CD4-positive, alpha-beta T cell treated with Interleukin-21 for 1 hour (primary cell): Measurements from ENCODE around the gene PARP12.

Experiments
- DNase-seq: peaks from one replicate; pipeline ENCODE4 v3.0.0-alpha.2; 2020

PARP12 gene

DNA sequence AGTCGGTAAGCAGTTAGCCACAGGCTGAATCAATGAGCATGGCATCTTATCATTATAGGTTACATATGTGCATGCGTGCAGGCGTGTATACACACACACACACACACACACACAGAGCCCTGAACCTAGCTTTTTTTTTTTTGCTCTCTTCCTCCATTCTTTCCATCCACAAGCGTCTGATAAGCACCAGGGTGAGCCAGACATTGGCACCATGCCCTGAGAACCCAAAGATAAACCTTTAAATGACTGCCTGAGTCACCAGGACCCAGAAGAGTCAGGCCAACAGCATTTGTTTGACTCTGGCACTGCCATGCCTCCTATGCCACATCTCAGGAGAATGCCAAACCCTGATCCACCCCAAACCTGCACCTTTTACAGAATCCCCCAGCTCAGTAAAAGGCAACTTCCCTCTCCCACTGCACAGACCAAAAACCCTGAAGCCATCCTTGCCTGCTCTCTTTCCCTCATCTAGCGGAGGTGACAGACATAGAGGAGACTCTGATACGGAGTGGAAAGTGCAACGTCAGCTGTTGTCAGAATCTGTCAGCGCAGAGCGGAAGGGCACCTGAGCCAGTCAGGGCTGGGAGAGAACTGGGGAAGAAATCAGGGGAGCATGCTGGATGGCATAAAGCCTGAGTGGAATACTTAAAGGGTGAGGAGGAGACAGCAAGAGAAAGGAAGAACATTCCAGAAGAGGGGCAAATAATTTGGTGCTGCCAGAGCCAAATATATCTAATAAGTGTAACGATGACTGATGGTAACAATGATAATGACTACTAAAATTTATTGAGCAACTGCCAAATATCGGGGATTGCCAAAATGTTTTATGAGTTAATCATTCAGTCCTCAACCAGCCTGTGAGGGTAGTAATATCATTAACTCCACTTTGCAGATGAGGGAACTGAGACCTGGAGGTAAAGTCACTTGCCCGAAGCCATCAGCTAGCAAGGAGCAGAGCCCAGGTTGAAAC lies 3.2 kb downstream of the PARP12 start:
- peak; percentile 20 for DNase-seq

GRCh38 chr7:140058517-140058916 lies 4.2 kb downstream of the PARP12 start:
- no peak for DNase-seq

GRCh38 chr7:140057143-140057535 lies 5.6 kb downstream of the PARP12 start:
- DNase-seq = no peak

DNA sequence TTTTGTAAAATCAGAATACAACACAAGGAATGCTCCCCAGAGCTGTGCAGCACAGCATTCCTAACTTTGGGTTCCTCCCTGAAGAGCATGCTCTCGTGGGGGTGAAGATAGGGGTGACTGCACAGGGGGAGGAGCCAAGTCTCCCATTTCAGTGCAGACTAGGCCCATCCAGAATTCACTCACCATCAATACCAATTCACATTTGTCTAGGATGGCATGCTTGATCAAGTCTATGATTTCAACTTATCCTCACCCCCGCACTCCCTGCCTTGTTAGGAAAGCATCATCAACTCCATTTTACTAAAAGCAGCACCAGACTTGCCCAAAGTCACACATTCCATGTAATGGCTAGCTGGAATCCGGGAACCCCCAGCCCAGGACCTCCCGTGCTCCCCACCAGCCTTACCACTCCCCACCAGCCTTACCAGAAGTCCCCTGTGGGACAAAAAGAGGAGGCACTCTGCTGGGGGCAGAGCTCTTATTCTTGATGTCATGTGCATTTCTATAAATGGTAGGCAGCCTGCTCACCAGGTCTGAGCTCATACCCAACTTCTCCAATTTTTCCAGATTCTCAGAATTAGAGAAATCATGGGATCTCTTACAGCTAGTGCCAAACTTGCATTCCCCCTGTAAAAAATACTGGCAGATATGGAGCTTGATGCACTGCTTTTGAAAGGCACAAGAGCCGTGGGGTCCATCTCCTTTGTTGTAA lies 6.2 kb downstream of the PARP12 start:
- DNase-seq = no peak

DNA sequence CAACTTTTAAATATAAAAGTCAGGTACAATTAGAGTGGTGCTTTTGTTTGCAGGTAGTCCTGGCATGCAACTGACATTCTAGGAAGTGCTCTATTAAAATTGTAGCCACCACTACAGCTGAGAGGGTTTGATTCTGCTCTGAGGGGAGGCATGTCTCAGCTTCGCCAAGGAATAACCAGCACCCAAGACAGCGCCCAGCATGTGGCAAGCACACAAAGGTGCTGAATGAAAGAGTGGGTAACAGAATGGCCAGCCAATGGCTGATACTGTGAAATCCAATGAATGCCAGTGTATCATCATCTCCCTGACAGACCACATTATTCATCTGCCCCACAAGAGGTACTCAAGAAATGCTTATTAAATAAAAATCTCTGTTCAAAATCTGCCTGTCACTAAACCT lies 6.9 kb downstream of the PARP12 start:
- DNase-seq = no peak

GRCh38 chr7:140054751-140055150 lies 8.0 kb downstream of the PARP12 start:
- no peak for DNase-seq

DNA sequence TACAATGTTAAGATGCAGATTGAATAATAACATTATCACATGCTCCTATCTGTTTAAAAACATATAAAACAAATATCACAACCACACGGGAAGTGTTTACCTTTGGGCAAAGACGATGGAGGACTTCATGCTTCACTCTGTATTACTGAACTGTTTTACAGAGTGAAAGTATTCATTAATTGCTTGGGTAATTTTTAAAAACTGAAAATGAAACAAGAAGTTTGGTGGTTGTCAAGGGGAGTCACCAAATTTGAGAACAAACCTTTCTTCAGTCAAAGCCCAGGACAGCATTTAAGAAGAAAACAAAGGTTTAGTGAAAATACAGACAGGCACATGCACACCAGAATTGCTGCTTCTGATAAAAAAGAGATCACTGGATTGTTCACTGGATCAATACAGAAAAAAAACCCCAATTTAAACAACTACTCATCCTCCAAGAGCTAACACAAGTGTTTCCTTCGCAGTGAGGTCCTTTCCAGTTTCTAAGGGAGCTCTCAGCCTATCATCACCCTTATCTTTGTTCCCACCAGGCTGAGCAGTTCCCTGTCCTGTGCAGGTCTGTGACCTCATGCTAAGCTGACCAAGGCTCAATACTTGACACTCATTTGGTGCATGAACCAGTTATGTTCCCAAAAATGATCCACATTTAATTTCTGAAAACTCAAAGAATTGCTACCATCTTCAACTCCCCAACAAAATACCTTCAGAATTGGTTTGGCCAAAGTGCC lies 8.8 kb downstream of the PARP12 start:
- peak; percentile 13 for DNase-seq

- no peak for DNase-seq
These were observed 10.9 kb downstream of the PARP12 start for GRCh38 chr7:140051820-140052219.

DNA sequence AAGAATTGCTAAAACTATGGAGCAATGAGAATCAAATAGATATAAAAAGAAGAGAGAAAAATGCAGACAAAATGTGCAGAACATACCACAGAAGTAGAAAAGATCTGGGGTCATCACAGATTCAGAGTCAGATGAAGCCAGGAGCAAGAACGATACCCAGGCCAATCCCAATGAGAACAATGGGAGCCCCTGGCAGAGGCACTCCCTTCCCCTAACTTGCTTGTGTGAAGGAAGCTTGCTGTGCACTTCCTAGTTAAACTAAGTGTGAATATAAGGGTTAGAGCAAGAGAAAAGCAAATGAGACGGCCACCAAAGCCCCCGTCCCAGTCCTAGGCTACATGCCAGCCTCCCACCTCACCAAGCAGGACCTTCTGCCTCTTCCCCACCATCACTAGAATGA lies 12.7 kb downstream of the PARP12 start:
- DNase-seq = no peak

- no peak for DNase-seq
These were observed 13.3 kb downstream of the PARP12 start for GRCh38 chr7:140049339-140050024.

DNA sequence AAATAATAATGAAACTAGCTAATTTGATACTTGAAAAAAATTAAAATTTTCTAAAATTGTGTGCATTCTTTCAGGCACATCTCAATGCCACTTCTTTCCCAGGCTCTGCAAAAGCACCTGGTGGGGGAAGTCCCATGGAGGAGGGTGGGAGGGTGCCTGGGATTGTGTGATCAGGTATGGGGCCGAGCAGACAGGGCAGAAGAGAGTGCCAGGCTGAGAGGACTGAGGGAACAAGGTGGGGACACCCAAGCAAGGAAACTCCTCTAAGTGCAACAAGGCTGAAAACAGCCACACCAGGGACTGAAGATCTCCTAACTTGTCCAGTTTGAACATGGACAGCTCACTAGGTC lies 13.8 kb downstream of the PARP12 start:
- DNase-seq = no peak

GRCh38 chr7:140048138-140048537 lies 14.6 kb downstream of the PARP12 start:
- no peak for DNase-seq

GRCh38 chr7:140047197-140047596 lies 15.6 kb downstream of the PARP12 start:
- DNase-seq = no peak

DNA sequence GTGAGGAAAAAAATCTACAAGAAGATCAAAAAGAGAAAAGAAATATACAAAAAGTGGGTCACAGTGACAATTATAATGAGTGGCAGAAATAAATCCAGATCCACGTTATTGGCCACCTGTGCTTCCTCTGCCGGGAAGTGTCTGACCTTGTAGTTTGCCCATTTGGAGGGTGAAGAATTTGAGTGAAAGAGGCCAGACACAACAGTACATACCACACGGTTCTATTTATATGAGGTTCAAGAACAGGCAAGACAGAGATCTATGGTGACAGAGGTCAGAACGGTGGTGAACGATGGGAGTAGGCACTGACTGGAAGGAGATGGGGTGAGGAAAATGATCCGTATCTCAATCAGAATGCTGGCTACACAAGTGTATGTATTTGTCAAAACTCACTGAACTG lies 17.1 kb downstream of the PARP12 start:
- DNase-seq = no peak

- DNase-seq = no peak
These were observed 18.5 kb downstream of the PARP12 start for GRCh38 chr7:140044251-140044650.

GRCh38 chr7:140042386-140042670 lies 20.4 kb downstream of the PARP12 start:
- no peak for DNase-seq

GRCh38 chr7:140041659-140042385 lies 20.9 kb downstream of the PARP12 start:
- DNase-seq = no peak

- DNase-seq = no peak
These were observed 22.9 kb downstream of the PARP12 start for GRCh38 chr7:140039896-140040295.

DNA sequence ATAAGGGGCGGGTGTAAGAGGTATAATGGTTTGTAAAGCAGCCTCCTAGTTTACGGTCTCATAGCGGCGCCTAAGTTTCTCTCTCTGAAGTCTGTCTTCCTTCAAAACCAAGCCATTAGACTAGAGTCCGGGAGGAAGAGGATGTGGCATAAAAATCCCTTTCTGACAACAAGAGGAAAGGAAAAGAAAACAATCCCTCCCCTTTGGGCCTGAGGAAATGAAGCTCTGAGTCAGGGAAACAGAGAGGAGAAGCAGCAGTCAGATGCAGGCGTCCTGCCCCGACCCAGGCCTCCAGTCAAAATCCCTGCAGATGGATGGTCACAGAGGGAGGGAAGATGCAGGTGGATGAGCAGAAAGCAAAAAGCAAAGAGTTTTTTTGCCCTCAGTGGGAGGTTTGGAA lies 23.7 kb downstream of the PARP12 start:
- no peak for DNase-seq

GRCh38 chr7:140036224-140036962 lies 26.4 kb downstream of the PARP12 start:
- DNase-seq = peak; percentile 28

DNA sequence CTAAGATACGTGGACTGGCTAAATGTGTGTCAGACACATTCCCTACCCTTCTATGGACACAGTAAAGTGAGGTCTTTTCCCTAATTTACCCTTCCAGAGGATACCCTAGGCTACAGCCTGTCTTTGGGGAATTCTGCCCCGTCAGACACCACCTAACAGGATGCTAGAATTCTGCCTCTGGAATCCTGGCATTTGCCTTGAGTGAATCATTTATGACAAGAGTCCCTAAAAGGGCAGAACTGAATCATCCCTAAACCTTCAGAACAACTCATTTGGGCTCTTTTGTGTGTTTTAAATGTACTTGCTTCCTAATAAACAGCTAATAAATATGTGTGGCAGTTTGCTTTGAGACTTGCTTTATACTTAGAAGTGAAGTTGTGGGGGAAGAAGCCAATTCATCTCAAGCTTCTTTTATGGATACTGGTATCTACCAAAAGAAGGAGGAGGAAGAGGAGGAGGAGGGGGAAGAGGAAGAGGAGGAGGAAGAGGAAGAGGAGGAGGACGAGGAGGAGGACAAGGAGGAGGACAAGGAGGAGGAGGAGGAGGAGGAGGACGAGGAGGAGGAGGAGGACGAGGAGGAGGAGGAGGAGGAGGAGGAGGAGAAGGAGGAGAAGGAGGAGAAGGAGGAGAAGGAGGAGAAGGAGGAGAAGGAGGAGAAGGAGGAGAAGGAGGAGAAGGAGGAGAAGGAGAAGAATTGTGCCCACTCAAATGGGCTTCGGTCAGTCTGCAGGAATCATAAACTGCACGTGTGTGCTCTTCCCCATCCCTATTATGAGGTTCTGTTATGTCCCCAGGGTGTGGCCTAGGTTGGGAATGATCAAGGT lies 27.1 kb downstream of the PARP12 start:
- DNase-seq = no peak
